HUDEP-2 (cell line): ENCODE measurements around the gene OCIAD1.
"Not testable (repeated sequence)": the region's sequence is repeated elsewhere in the genome, so short reads cannot be mapped to it uniquely, and the experiment has no call there.

ENCODE experiments used
- DNase-seq, 76 experiments: peaks; one replicate each; lab custom pipeline; 2025; ENCODE audit not compliant: unreplicated experiment in 76 of 76; lab: John Stamatoyannopoulos, UW

Gene OCIAD1

DNA sequence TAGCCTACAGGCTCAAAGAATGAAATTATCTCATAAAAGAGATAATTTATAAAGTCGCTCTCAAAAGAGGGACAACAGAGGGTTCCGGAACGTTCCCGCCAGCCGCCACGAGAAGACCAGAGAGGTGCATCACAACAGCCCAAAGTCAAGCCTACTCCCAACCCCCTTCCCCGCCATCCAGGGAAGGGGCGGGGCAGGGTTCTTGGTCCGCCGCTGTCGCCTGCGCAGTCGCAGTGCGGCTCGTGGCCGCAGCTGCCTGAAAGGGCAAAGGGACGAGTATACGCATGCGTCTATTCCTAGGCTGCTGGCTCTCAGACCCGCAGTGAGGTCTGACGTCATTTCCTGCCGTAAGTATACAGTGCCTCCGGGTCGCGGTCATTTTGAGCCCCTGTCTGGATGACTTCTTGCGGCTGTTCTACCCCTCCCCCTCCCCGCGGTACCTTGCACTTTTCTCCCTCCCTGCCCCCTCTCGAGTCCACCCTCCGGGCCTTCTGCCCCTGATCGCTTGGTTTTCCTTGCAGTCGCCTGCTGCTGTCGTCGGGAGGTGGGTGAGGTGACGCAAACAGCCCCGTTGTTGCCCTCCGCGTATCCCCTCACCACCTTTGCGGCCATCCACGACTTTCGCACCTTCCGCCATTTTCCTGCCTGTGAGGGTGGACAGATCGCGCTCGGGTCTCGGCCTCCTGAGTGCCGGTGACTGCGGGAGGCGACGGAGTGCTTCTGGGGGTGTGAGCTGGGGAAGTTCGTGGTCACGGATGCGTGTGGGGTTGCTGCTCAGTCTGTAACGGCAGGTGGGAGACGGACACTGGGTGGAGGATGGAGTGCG lies at the start of gene OCIAD1:
OCIAD1 (plus strand) TSS at position 383 of the 826 bp plus-strand sequence. CDS start 1,537 bp downstream, outside the sequence.
- DNase-seq: peak; percentile 41 to 98 (median 95)

GRCh38 chr4:48781968-48782367 lies 48.9 kb upstream of the OCIAD1 start:
- no peak for DNase-seq

DNA sequence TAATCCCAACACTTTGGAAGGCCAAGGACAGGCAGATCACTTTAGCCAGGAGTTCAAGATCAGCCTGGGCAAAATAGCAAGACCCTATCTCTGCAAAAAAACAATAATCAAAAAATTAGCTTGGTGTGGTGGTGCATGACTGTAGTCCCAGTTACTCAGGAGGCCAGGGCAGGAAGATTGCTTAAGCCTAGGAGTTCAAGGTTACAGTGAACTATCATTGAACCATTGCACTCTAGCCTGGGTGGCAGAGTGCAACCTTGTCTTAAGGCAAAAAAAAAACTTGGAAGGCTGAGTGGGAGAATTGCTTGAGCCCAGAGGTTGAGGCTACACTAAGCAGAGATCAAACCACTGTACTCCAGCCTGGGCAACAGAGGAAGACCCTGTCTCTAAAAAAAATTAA lies 45.6 kb upstream of the OCIAD1 start:
- DNase-seq: no peak

- DNase-seq: no peak
Observed at GRCh38 chr4:48786549-48786948, 44.3 kb upstream of the OCIAD1 start.

- no peak for DNase-seq
Observed at GRCh38 chr4:48787056-48787455, 43.8 kb upstream of the OCIAD1 start.

DNA sequence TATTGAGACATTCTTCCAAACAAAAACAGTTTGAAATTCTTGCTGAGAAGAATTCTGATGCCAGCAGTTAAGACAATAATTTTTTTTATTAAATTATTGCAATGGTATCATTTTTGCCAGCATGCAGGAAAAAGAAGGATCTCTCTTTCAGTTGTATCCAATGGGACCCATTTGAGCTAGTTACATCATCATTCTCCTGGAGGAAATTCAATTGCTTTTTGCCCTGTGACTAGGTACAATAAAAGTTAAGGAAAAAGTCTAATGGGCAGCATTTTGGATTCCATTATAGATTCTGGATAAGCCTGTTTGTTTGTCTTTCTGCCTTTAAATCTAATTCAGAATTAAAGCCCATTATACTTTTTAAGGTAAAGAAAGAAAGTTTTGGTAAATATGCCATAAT lies 40.3 kb upstream of the OCIAD1 start:
- DNase-seq: no peak

DNA sequence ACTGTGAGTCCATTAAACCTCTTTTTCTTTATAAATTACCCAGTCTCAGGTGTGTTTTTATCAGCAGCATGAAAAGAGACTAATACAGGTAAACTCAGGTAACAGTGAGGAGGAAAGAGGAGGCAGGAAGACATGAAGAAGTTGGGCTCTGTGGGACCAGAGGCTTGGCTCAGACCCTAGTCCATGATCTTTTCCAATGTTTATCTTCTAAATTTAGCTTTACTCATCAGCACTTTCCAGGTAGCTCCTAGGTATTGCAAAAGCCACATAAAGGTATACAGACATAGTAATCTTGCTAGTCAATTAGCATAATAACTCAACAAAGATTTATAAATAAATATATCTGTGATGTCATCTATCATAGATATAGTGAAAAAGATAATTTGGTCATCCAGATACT lies 39.6 kb upstream of the OCIAD1 start:
- no peak for DNase-seq

DNA sequence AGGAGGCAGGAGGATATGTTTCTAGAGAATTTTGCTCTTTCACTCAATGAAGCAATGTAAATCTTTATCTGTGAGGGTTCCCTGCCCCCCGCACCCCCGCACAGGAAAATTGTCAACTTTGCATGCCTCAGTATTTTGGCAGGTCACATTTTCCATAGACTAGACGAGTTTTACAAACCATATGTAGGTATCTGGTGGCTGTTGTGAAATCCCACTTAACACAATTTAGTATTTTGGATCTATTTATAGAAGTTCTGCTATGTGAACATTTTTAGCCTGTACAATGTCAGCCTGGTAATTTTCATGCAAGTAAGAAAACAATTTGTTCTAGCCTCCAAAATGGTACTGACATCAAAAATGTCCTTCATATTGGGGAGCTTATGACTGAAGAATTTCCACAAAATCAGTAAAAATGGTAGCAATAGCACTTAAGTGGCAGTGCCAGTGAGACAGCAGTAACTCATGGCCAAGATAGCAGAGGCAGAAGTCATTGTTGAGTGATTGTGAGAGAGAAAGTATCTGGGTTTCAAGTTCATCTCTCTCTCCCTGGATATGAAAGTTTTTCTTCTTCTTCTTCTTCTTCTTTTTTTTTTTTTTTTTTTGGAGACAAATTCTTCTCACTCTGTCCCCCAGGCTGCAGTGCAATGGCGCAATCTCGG lies 38.4 kb upstream of the OCIAD1 start:
- DNase-seq: no peak

DNA sequence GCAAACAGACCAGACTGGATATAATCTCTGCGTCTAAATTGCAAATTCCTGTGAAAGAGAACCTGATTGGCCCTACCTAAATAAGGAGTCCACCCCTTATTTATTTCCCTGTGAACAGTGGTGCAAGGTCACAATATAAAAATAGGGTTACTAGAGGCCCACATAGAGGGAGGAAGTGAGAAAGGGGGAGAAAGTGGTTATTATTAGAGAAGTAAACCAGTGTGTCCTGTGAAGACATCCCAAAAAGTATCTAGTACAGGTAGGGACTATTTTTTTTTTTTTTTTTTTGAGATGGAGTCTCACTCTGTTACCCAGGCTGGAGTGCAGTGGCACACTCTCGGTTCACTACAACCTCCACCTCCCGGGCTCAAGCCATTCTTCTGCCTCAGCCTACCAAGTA lies 35.8 kb upstream of the OCIAD1 start:
- DNase-seq: no peak

DNA sequence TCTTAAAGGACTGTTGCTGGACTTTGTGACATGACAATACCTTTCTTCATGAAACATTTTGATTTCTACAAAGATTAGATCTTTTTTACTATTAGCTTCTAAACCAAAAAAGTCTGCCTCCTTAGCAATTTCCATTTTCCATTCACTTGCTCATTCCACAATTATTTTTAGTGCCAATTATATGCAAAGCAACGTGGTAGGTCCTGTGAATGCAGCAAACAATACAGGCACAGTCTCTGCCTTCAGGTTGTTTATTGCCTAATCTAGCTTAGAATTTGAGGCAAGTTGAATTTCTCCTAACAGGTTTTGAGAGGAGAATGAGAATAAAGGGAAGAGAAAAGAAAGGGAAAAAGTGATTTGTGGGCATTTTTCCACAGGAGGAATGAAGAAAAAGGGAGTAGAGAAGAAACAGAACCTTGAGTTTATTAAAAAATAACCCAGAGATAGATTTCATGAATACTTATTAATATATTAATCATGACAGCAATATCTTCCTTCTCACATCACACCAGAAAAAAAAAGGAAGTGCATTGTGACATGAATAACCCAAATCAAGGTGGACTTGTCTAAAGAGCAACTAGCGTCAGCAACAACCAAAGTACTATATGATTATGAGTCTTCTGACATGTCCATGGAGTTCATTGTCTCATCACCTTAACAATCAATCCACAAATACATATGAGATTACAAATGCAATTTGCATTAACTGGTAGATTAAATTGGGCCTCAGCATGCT lies 34.5 kb upstream of the OCIAD1 start:
- no peak for DNase-seq

GRCh38 chr4:48796927-48797679 lies 33.8 kb upstream of the OCIAD1 start:
- DNase-seq: no peak

- no peak for DNase-seq
Observed at GRCh38 chr4:48798117-48798516, 32.8 kb upstream of the OCIAD1 start.

GRCh38 chr4:48799157-48799556 lies 31.7 kb upstream of the OCIAD1 start:
- no peak for DNase-seq

GRCh38 chr4:48800155-48800554 lies 30.7 kb upstream of the OCIAD1 start:
- not testable (repeated sequence) for DNase-seq

DNA sequence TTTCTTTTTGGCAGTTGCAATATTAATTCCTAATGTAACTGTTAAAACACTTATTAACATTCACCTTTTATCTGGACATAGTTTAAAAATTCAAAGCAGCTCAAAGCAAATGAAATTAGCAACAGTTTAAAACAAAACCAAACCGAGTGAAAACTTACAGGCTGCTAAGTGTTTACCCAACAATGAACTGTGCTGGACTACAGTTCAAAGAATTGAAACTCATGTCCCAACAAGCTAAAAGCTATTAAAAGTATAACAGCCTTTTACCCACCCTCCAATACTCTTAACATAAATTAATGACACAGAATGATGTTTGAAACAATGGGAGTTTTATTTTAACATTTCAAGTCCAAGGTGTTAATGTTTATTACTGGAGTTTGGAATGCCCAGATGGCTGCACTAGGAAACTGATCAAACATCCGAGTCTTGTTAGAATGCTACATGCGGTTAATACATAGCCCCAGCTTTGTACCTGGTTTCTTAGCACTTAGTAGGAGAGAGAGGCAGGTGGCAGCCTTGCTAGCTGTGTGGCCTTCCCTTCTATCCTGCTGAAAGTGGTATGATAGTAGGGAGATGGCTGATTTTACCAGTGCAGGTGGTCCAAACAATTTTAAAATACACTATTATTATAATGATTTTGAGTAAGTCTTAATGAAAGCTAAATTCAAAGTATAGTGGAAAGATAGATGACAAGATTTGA lies 29.7 kb upstream of the OCIAD1 start:
- no peak for DNase-seq

DNA sequence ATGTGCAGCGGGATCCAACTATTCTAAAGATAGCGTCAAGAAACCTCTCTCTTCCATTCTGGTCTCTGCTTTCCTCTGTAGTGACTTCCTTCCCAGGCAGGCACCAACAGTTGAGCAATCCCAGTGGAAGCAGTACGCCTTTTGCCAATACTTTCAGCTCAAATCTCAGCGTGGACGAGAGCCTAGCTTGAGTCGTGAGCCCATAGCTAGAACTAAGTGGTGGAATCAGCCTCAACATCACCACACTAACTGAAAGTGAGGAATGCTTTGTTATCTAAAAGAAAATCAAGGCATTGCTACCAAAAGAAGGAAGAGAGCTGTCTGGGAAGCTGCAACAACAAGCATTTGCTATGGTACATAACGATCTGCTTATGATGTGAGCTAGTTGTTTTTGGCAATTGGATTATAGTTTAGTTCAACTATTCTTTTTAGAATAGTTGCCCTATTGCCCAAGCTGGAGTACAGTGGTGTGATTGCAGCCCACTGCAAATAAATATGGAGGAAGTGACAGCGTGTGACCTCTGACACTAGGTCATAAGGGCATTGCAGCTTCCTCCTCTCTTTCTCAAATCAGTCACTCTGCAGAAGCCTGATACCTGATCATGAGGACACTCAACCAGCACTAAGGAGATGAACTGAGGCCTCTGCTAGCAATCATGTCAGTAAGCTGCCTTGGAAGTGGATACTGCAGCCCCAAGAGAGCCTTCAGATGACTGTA lies 26.1 kb upstream of the OCIAD1 start:
- peak in 1 of 76 experiments; percentile 1 for DNase-seq

DNA sequence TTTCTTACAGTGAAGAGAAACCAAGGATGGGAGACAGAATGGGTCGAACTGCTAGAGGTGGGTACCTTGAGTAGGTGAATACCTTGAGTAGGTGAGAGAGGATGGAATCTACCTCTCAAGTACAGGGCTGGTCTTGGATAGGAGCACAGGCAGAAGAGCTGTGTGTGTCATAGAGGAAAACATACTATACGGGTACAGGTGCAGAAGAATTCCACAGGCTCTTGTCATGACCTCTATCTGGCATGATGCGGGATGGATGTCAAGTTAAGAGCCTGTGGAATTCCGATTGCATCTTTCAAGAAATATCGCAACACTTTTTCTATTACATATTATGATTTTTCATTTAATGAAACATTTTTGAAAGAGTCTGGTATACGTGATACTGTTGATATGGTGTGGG lies 18.0 kb upstream of the OCIAD1 start:
- no peak for DNase-seq

GRCh38 chr4:48813964-48814363 lies 16.9 kb upstream of the OCIAD1 start:
- no peak for DNase-seq

DNA sequence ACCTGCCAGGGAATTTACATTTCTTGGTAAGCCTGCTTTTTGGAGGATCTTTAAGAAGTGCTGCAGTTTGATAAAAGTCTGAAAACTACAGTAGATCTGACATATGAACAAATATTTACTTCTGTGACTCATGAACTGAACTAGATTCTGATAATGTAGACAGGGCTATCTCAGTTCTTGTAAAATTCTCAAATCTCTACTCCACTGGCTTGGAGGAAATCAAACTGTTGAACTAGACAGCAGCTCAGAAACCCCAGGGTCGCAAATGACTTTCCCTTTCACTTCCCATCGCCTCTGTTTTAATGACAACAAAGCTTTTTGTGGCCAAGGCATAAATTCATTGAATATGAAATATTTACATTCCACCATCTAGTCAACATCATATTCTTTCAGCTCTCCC lies 15.4 kb upstream of the OCIAD1 start:
- DNase-seq: no peak

GRCh38 chr4:48816297-48816696 lies 14.6 kb upstream of the OCIAD1 start:
- not testable (repeated sequence) for DNase-seq
